Measurements from ENCODE around the gene MLXIP.

GRCh38 chr12:122089077-122089476 is 10.5 kb downstream of the MLXIP start:
- no peak for TF ChIP-seq CTCF (conservative IDR thresholded peaks at IDR 0.05; ENCODE audit: low read depth, low read length)
- no peak for TF ChIP-seq RCOR1 (IDR thresholded peaks at IDR 0.05; ENCODE audit: insufficient replicate concordance, low read length)
- TF ChIP-seq MAFK (IDR thresholded peaks at IDR 0.05; ENCODE audit: low read depth, low read length): no peak
- TF ChIP-seq POLR2A (IDR thresholded peaks at IDR 0.05; ENCODE audit: low read depth, low read length): no peak
- TF ChIP-seq RFX5 (IDR thresholded peaks at IDR 0.05; ENCODE audit: low read depth, low read length): no peak
- TF ChIP-seq CEBPB (IDR thresholded peaks at IDR 0.05; ENCODE audit: low read depth, low read length): no peak
- TF ChIP-seq MXI1 (IDR thresholded peaks at IDR 0.05; ENCODE audit: borderline replicate concordance, low read depth, low read length): no peak
- no peak for TF ChIP-seq SMC3 (IDR thresholded peaks at IDR 0.05; ENCODE audit: low read depth, low read length)
- no peak for TF ChIP-seq RAD21 (IDR thresholded peaks at IDR 0.05; ENCODE audit: low read length)
- no peak for TF ChIP-seq USF2 (IDR thresholded peaks at IDR 0.05; ENCODE audit: low read depth, low read length)
- no peak for TF ChIP-seq BHLHE40 (IDR thresholded peaks at IDR 0.05; ENCODE audit: low read depth, low read length)

All from IMR-90 (cell line).